Measurements from ENCODE around the gene SIVA1. TPM values are rescaled to one million over a fixed set of nuclear protein-coding genes. Genes with fewer than 3 reads are reported as not detected.

Gene SIVA1
- total RNA-seq, 6 experiments from 2014 or later = 38.1 to 252 (median 50.6) TPM

GRCh38 chr14:104758981-104759969 is 6.3 kb downstream of the SIVA1 start:
- Histone ChIP-seq H3K9me3 (no peaks in the 10 kb centered on the region), H3K4me3 (no peak overlapping the region), H3K4me1 (peaks cover 0 to 29% (median 8%) of the 10 kb centered on the region in 4 donors), H3K27ac (no peak overlapping the region), H3K36me3 (peaks cover 5 to 37% (median 12%) of the 10 kb centered on the region in 4 donors), H3K27me3 (no peaks in the 10 kb centered on the region)
- ATAC-seq = no peak
- intact Hi-C loops (cut with DNase I) = no loop called here
- DNase-seq = no peak
- TF ChIP-seq CTCF (IDR thresholded peaks at IDR 0.05) (no peak), POLR2A (IDR thresholded peaks at IDR 0.05) (no peak)
- 72% methylated on average over 10 of the region's 30 CpGs for WGBS (ENCODE audit: insufficient coverage, low coverage, low lambda C conversion rate, missing lambda C conversion rate)

DNA sequence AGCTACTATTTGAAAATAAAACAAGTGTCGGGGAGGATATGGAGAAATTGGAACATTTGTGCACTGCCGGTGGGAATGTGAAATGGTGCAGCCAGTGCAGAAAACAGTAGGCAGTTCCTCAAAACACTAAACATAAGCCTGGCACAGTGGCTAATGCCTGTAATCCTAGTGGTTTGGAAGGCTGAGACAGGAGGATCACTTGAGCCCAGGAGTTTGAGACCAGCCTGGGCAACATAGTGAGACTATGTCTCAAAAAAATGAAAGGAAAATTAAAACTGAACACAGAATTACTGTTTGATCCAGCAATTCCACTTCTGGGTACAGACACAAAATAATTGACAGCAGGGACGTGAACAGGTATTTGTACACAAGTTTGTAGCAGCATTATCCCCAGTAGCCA is 12.6 kb downstream of the SIVA1 start:
- H3K27me3 ChIP-seq = no peaks in the 10 kb centered on the region

GRCh38 chr14:104766256-104766862 is 13.4 kb downstream of the SIVA1 start:
- no peak for DNase-seq
- Histone ChIP-seq H3K4me3 (peak overlapping the region; percentile 22 to 50 (median 37)), H3K27me3 (no peaks in the 10 kb centered on the region), H3K4me1 (peaks cover 0 to 33% (median 11%) of the 10 kb centered on the region in 4 donors), H3K9me3 (no peaks in the 10 kb centered on the region), H3K27ac (peak overlapping the region; percentile 38 to 76 (median 49)), H3K36me3 (peaks cover 0 to 3% (median under 1%) of the 10 kb centered on the region in 4 donors)
- intact Hi-C loops (cut with DNase I) = loop anchor here in 1 of 2 donors (5.0 kb wide), 1 partner anchor 56 kb away; no protein-coding TSS in a partner anchor
- peak in 1 of 4 donors; percentile 2 for ATAC-seq
- TF ChIP-seq CTCF (IDR thresholded peaks at IDR 0.05) = no peak
- TF ChIP-seq POLR2A (IDR thresholded peaks at IDR 0.05) = no peak
- WGBS (ENCODE audit: insufficient coverage, low coverage, low lambda C conversion rate, missing lambda C conversion rate) = 43% methylated on average over 4 of the region's 4 CpGs

More for the DNA sequence above, 12.6 kb downstream of the SIVA1 start:
- DNase-seq (no peak), ATAC-seq (no peak)
- intact Hi-C loops (cut with DNase I) = loop anchor here in 1 of 2 donors (5.0 kb wide), 1 partner anchor 57 kb away; no protein-coding TSS in a partner anchor
- Histone ChIP-seq H3K36me3 (no peaks in the 10 kb centered on the region), H3K27ac (peak overlapping the region in 2 of 3 donors; percentile 20 to 38), H3K4me1 (peaks cover 0 to 33% (median 11%) of the 10 kb centered on the region in 4 donors), H3K9me3 (no peaks in the 10 kb centered on the region), H3K4me3 (peak overlapping the region; percentile 22 to 50 (median 37))
- TF ChIP-seq CTCF (IDR thresholded peaks at IDR 0.05) = no peak
- TF ChIP-seq POLR2A (IDR thresholded peaks at IDR 0.05) = no peak
- WGBS (ENCODE audit: insufficient coverage, low coverage, low lambda C conversion rate, missing lambda C conversion rate) = 33% methylated on average over 3 of the region's 3 CpGs

DNA sequence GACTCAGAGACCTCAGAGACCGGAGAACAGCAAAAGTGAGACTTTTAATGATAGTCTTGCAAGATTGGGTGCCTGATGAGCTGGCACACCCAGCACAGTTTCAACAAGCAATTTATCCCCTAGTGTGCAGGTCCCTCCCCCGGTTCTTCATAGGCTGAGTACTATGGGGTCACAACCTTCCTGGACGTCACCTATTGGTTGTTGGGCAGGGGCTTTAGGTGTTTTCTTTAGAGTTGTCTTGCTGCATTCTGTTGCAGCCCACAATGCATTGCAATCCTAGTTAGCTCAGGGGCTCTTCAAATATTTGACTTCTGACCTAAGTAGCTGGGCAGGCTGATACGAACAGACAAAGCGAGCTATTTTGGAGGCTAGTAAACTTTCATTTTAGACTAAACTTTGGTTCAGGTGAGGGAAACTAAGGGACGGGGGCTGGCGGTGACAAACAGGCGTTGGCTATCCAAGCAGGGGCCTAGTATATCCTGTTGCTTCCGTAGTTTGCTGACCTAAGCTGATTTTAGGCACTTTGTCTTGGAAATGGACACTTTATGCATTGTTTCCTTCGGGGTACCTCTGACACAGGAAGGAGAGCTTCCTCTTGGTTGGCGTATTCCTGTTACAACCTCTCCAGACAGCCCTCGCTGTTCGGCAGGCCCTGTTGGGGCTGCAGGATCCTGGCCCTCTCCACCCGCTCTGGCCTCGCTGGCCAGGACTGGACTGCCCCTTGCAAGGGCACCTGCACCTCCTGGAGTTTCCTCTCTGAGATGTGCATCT is 14.1 kb downstream of the SIVA1 start:
- DNase-seq (peak in 1 of 3 donors; percentile 65), ATAC-seq (peak; percentile 15 to 25 (median 18))
- H3K4me3 ChIP-seq = peak overlapping the region; percentile 22 to 50 (median 37)
- H3K9me3 ChIP-seq = no peaks in the 10 kb centered on the region
- no peak for TF ChIP-seq CTCF (IDR thresholded peaks at IDR 0.05)
- peak; percentile 92 for TF ChIP-seq POLR2A (IDR thresholded peaks at IDR 0.05)
- 34% methylated on average over 13 of the region's 15 CpGs for WGBS (ENCODE audit: insufficient coverage, low coverage, low lambda C conversion rate, missing lambda C conversion rate)
- H3K4me1 ChIP-seq = peaks cover 0 to 33% (median 11%) of the 10 kb centered on the region in 4 donors
- H3K36me3 ChIP-seq = peaks cover 0 to 9% (median 5%) of the 10 kb centered on the region in 4 donors
- H3K27ac ChIP-seq = peak overlapping the region; percentile 66 to 90 (median 76)
- intact Hi-C loops (cut with DNase I) = loop anchor here in 1 of 2 donors (5.0 kb wide), 1 partner anchor 55 kb away; no protein-coding TSS in a partner anchor
- no peaks in the 10 kb centered on the region for H3K27me3 ChIP-seq

Measured in right lobe of liver (tissue), 6 donors.